GM21825 (cell line): ENCODE measurements around the gene GRIA4.
"Not testable (repeated sequence)": the region's sequence is repeated elsewhere in the genome, so short reads cannot be mapped to it uniquely, and the experiment has no call there.

Experiments
- ATAC-seq: cut with Tn5 transposase; IDR thresholded peaks from one replicate; pipeline ENCODE4 v1.9.1; 2021; ENCODE audit warnings: mild to moderate bottlenecking, moderate library complexity; ENCODE audit not compliant: unreplicated experiment

Gene GRIA4

GRCh38 chr11:105718641-105719040 is 108.8 kb downstream of the GRIA4 start:
- ATAC-seq: no peak

- peak; percentile 93 for ATAC-seq
Measured at GRCh38 chr11:105719073-105719822, 109.4 kb downstream of the GRIA4 start.

GRCh38 chr11:105720096-105720495 is 110.2 kb downstream of the GRIA4 start:
- no peak for ATAC-seq

- ATAC-seq: no peak
Measured at GRCh38 chr11:105723269-105723668, 113.4 kb downstream of the GRIA4 start.

- no peak for ATAC-seq
Measured at GRCh38 chr11:105732611-105733010, 122.7 kb downstream of the GRIA4 start.

GRCh38 chr11:105734426-105734825 is 124.6 kb downstream of the GRIA4 start:
- ATAC-seq: no peak

- ATAC-seq: no peak
Measured at GRCh38 chr11:105738251-105738650, 128.4 kb downstream of the GRIA4 start.

- ATAC-seq: no peak
Measured at GRCh38 chr11:105738986-105739795, 129.3 kb downstream of the GRIA4 start.

GRCh38 chr11:105740164-105740903 is 130.5 kb downstream of the GRIA4 start:
- peak; percentile 96 for ATAC-seq

- ATAC-seq: no peak
Measured at GRCh38 chr11:105741488-105742020, 131.7 kb downstream of the GRIA4 start.

- ATAC-seq: no peak
Measured at GRCh38 chr11:105754260-105754659, 144.4 kb downstream of the GRIA4 start.

GRCh38 chr11:105754716-105755115 is 144.8 kb downstream of the GRIA4 start:
- no peak for ATAC-seq

- no peak for ATAC-seq
Measured at GRCh38 chr11:105757107-105757506, 147.2 kb downstream of the GRIA4 start.

- ATAC-seq: no peak
Measured at GRCh38 chr11:105763594-105763993, 153.7 kb downstream of the GRIA4 start.

- ATAC-seq: no peak
Measured at GRCh38 chr11:105767931-105768330, 158.1 kb downstream of the GRIA4 start.

GRCh38 chr11:105769627-105770026 is 159.8 kb downstream of the GRIA4 start:
- ATAC-seq: no peak

- ATAC-seq: not testable (repeated sequence)
Measured at GRCh38 chr11:105773452-105773851, 163.6 kb downstream of the GRIA4 start.

GRCh38 chr11:105774899-105775298 is 165.0 kb downstream of the GRIA4 start:
- ATAC-seq: no peak

- ATAC-seq: no peak
Measured at GRCh38 chr11:105780781-105781525, 171.1 kb downstream of the GRIA4 start.

- no peak for ATAC-seq
Measured at GRCh38 chr11:105781807-105782206, 171.9 kb downstream of the GRIA4 start.
